Measurements from ENCODE around the gene ZNF423.

GRCh38 chr16:49484936-49485335, 371.0 kb downstream of the ZNF423 start:
- TF ChIP-seq TAF1 (IDR thresholded peaks at IDR 0.05; ENCODE audit: low read depth, low read length) (no peak), POLR2A (IDR thresholded peaks at IDR 0.05; ENCODE audit: low read depth, low read length) (no peak), POLR2AphosphoS5 (IDR thresholded peaks at IDR 0.05; ENCODE audit: low read depth, low read length) (no peak), SPI1 (IDR thresholded peaks at IDR 0.05; ENCODE audit: low read depth, low read length) (no peak), PAX5 (IDR thresholded peaks at IDR 0.05; ENCODE audit: insufficient read depth, low read length, severe bottlenecking) (no peak), POU2F2 (IDR thresholded peaks at IDR 0.05; ENCODE audit: low read depth, low read length) (no peak)

All from GM12891 (cell line).